Parathyroid adenoma (tissue), 2 donors: ENCODE measurements around the gene GNPDA1.

ENCODE experiments used
- H2AFZ ChIP-seq: fragments of 300-600 bp; sonication (generic); one replicate; pipeline ENCODE4 v1.7.0; 2017; ENCODE audit warnings: antibody characterized with exemption, mild to moderate bottlenecking
- H3K27ac ChIP-seq: fragments of 300-600 bp; sonication (generic); one replicate; pipeline ENCODE4 v1.7.0; 2017
- H3K27me3 ChIP-seq: fragments of 300-600 bp; sonication (generic); one replicate; pipeline ENCODE4 v1.7.0; 2017; ENCODE audit warnings: low read length; ENCODE audit not compliant: control insufficient read depth, insufficient read depth
- H3K36me3 ChIP-seq: fragments of 300-600 bp; sonication (generic); one replicate; pipeline ENCODE4 v1.7.0; 2017; ENCODE audit warnings: low read length; ENCODE audit not compliant: control insufficient read depth, insufficient read depth
- H3K4me1 ChIP-seq: fragments of 300-600 bp; sonication (generic); one replicate; pipeline ENCODE4 v1.7.0; 2017; ENCODE audit warnings: control low read depth
- H3K4me2 ChIP-seq: fragments of 300-600 bp; sonication (generic); one replicate; pipeline ENCODE4 v1.7.0; 2017; ENCODE audit warnings: low read length
- H3K4me3 ChIP-seq: fragments of 300-600 bp; sonication (generic); one replicate; pipeline ENCODE4 v1.7.0; 2017; ENCODE audit warnings: low read depth, low read length
- H3K79me2 ChIP-seq: fragments of 300-600 bp; sonication (generic); one replicate; pipeline ENCODE4 v1.7.0; 2017; ENCODE audit warnings: control low read depth
- H3K9ac ChIP-seq: fragments of 300-600 bp; sonication (generic); one replicate; pipeline ENCODE4 v1.7.0; 2017; ENCODE audit warnings: mild to moderate bottlenecking
- H3K9me3 ChIP-seq: fragments of 300-600 bp; sonication (generic); one replicate; pipeline ENCODE4 v1.7.0; 2017; ENCODE audit warnings: low read length; ENCODE audit not compliant: control insufficient read depth
- CTCF ChIP-seq: fragments of 300-600 bp; sonication (generic); IDR thresholded peaks from one replicate; pipeline ENCODE4 v1.7.0; 2017; ENCODE audit warnings: antibody characterized with exemption, mild to moderate bottlenecking
- donor health status: primary hyperparathyroidism.

GNPDA1 gene

DNA sequence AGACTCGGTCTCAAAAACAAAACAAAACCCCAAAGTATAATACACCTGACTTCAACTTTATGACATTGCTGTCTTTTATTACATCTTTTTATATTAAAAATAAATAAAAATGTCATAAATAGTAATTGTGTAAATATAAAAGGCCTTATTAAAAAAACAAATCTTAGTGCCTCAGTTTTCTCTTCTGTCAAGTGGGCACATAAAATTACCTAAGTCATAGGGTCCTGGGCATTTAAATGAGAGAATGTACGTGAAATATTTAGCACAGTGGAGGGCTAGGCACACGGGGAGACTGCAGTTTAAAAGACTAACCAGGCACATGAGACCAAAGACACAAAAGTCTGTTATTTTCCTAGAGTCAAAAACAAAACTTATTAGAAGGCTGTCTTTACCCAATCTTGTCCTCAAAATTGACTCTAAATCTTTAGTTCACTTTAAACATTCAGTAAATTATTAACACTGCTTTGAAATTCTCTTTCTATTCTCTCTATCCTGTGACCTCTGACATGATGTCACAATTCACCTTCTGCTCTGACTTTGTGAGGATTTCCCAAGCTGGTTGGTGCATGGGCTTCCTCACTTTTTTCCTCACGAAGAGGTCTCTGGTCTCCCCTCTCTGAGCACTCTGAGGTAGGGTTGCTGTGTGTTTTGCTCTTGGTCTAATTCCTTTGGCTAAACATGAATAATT lies 46.4 kb downstream of the GNPDA1 start:
- no peaks in the 10 kb centered on the region for H3K9me3 ChIP-seq
- H2AFZ ChIP-seq: no peak overlapping the region
- H3K27me3 ChIP-seq: no peaks in the 10 kb centered on the region
- no peaks in the 10 kb centered on the region for H3K79me2 ChIP-seq
- no peak overlapping the region for H3K27ac ChIP-seq
- H3K4me3 ChIP-seq: no peak overlapping the region
- no peak overlapping the region for H3K4me2 ChIP-seq
- no peaks in the 10 kb centered on the region for H3K36me3 ChIP-seq
- no peak overlapping the region for H3K9ac ChIP-seq
- peaks cover 16% of the 10 kb centered on the region for H3K4me1 ChIP-seq
- no peak for TF ChIP-seq CTCF

DNA sequence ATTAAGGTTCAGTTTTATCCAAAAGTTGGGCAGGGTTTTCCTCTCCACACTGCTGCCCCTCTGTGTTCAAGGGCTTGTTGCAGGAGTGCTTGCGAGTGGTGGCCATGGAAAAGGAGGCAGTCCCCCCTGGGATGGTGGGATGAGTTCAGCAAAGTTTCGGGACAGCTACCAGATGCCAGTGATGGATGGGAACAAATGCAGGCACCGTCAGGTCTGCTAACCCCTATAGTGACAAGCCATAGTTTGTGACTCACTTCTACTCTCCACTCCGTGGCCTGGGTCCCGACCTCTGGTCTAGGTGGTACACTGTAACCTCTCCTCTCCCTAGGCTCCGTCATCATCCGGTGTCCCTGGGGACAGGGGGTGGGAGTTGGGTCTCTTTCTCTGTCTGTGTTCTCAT lies 47.8 kb downstream of the GNPDA1 start:
- H3K79me2 ChIP-seq: no peaks in the 10 kb centered on the region
- TF ChIP-seq CTCF: no peak
- no peak overlapping the region for H3K4me2 ChIP-seq
- no peak overlapping the region for H3K9ac ChIP-seq
- no peak overlapping the region for H2AFZ ChIP-seq
- no peaks in the 10 kb centered on the region for H3K36me3 ChIP-seq
- H3K4me1 ChIP-seq: peaks cover 12% of the 10 kb centered on the region
- H3K4me3 ChIP-seq: no peak overlapping the region
- no peaks in the 10 kb centered on the region for H3K27me3 ChIP-seq
- H3K27ac ChIP-seq: no peak overlapping the region
- H3K9me3 ChIP-seq: no peaks in the 10 kb centered on the region

DNA sequence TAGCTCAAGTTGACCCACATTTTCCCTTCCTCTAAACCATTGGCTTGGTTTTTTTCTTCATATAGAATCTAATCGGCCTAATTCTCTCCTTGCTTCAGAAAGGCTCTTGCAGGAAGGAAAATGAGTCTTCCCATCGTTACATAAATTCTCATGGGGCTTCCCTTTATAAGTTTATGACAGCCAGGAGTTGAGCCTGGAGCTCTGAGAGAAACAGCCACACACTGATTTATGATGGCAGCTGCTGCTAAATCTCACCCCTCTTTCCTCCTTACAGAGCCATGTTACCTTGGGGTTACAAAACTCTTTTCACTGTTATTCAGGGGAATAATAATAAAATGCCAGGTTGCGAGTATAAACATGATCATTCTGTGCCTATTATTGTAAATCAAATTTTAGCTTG lies 49.1 kb downstream of the GNPDA1 start:
- peaks cover 7% of the 10 kb centered on the region for H3K4me1 ChIP-seq
- no peak for TF ChIP-seq CTCF
- no peak overlapping the region for H3K9ac ChIP-seq
- no peaks in the 10 kb centered on the region for H3K27me3 ChIP-seq
- no peak overlapping the region for H3K4me2 ChIP-seq
- no peaks in the 10 kb centered on the region for H3K36me3 ChIP-seq
- H2AFZ ChIP-seq: no peak overlapping the region
- H3K27ac ChIP-seq: no peak overlapping the region
- H3K4me3 ChIP-seq: no peak overlapping the region
- H3K79me2 ChIP-seq: no peaks in the 10 kb centered on the region
- H3K9me3 ChIP-seq: no peaks in the 10 kb centered on the region

DNA sequence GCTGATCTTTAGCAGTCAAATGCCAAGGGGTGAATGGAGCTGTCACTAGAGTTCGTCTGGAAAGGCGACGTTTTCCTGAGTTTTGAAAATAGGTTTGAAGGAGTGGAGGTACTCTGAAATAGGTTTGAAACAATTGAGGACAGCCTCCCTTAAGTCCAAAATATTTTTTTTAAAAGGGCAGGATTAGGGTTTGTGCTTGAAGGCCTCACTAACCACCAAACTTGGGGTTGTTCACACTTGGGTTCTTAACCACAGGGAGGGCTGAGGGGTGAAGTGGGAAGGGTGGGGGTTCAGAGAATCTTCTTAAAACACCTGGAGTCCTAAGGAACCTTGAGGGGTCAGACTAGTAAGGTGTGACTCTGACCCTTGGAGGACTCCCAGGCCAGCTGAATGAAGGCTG lies 51.4 kb downstream of the GNPDA1 start:
- H3K4me3 ChIP-seq: no peak overlapping the region
- H3K79me2 ChIP-seq: no peaks in the 10 kb centered on the region
- peak overlapping the region; percentile 76 for H2AFZ ChIP-seq
- no peak for TF ChIP-seq CTCF
- peaks cover 3% of the 10 kb centered on the region for H3K4me1 ChIP-seq
- H3K36me3 ChIP-seq: no peaks in the 10 kb centered on the region
- no peaks in the 10 kb centered on the region for H3K9me3 ChIP-seq
- H3K27me3 ChIP-seq: no peaks in the 10 kb centered on the region
- no peak overlapping the region for H3K4me2 ChIP-seq
- no peak overlapping the region for H3K9ac ChIP-seq
- no peak overlapping the region for H3K27ac ChIP-seq
